HG03439 (cell line): Measurements from ENCODE around the gene LRG1.
"Not testable (repeated sequence)": the region's sequence is repeated elsewhere in the genome, so short reads cannot be mapped to it uniquely, and the experiment has no call there.

Source experiments
- ATAC-seq: cut with Tn5 transposase; IDR thresholded peaks from one replicate; pipeline ENCODE4 v1.9.1; 2021; ENCODE audit warnings: mild to moderate bottlenecking, moderate library complexity; ENCODE audit not compliant: unreplicated experiment

LRG1 gene

GRCh38 chr19:4553092-4553695, 13.4 kb upstream of the LRG1 start:
- no peak for ATAC-seq

DNA sequence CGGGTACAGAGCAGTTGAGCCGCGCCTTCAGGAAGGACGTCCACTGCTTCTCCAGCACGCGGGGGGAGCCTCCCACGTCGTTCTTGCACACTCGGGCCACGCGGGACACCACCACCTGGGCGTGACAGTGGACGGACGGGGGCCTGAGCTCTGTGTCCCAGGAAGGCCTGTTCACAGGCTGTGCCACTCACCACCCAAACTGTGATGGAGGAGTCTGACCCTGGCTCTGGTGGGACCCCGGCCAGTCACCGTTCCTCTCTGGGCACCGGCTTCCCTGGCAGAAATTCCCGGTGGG, 12.6 kb upstream of the LRG1 start:
- no peak for ATAC-seq

DNA sequence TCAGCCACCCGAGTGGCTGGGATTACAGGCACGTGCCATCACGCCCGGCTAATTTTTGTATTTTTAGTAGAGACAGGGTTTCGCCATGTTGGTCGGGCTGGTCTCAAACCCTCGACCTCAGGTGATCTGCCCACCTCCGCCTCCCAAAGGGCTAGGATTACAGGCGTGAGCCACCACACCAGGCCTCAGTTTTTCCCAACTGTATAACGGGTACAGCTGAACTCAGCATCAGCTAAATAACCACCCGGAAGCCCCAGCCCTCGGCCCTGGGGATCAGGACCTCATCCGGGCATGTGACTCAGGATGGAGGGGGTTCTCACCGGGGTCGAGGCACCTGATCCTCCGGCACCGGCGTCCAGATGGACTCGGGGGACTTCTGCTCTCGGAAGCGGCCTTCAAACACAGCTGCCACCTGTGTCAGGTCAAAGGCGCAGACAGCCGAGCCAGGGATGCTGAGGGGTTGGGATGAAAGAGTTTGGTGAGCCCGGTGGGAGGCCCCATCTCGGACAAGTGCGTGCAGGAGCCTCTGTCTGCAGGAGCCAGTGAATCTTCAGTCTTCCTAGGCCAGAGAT, 10.7 kb upstream of the LRG1 start:
- ATAC-seq: no peak

DNA sequence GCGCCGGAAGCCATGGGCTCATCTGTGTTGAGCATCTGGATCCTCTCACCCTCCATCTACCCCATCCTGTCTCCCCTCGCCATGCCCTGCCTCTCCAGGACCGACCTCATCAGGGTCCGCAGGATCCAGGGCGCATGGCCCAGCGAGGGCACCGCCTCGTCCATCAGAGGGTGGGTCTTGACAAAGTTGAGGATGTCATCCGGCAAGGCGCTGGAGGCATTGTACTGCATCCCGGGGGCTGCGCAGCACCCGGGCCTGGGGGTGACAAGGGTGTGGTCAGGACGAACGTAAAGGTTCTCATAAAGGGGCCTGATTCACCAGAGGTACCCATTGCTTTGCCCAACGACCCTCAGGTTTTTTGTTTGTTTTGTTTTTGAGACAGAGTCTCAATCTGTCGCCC, 10.2 kb upstream of the LRG1 start:
- no peak for ATAC-seq

DNA sequence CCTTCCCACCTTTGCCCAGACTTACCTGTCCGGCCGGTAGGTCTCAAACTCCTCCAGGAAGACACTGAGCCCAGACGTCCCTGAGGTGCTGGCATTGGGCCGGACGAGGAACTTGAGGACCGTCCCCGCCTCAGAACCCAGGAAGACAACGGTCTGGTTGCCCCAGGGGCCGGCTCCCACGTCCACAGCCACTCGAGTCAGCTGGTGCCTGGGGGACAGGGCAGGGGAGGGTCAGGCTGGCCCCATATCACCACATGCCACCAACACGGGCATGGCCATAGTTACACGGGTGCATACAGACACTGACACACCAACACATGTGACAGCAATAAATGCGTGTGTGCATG, 8.4 kb upstream of the LRG1 start:
- no peak for ATAC-seq

DNA sequence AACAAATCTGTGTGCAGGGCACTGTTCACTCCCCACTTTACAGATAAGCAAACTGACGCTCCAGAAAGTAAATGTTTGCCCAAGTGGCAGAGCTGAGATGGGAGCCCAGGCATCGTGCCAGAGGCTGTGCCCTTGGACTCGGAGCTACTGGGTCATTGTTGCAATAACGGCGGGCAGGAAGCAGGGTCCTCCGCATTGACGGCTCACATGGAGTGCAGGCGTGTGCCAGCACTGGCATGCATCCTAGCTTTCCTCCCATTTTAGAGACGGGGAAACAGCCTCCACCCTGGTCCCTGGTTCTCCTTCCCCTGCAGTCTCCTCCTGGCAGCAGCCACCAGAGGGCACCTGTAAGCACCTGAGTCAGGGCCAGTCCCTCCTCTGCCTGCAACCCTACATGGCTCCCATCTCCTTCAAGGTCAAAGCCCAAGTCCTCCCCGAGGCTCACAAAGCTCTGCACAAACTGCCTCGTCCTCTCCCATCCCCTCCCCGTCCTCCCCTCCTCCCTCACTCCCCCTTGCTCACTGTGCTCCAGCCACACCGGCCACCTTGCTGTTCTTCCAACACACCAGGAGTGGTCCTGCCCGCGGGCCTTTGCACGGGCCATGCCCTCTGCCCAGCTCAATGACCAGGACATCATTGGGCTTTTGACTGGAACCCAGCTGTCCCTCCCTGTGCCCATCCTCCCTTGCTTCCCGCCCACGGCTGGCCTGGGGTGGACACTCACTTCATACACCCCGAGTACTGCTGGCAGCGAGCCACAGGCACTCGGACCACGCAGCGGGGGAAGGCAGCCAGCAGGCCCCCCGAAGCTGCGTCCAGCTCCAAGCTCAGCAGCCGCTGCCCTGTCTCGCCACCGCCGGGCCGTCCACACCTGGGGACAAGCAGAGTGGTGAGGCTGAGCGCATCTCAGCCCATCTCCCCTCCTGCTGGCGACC, 7.7 kb upstream of the LRG1 start:
- no peak for ATAC-seq

GRCh38 chr19:4543842-4544647, 4.2 kb upstream of the LRG1 start:
- no peak for ATAC-seq

GRCh38 chr19:4542896-4543841, 3.3 kb upstream of the LRG1 start:
- ATAC-seq: no peak

GRCh38 chr19:4541806-4542145, 1.9 kb upstream of the LRG1 start:
- not testable (repeated sequence) for ATAC-seq

- no peak for ATAC-seq
Measured at GRCh38 chr19:4541114-4541805, 1.4 kb upstream of the LRG1 start.

DNA sequence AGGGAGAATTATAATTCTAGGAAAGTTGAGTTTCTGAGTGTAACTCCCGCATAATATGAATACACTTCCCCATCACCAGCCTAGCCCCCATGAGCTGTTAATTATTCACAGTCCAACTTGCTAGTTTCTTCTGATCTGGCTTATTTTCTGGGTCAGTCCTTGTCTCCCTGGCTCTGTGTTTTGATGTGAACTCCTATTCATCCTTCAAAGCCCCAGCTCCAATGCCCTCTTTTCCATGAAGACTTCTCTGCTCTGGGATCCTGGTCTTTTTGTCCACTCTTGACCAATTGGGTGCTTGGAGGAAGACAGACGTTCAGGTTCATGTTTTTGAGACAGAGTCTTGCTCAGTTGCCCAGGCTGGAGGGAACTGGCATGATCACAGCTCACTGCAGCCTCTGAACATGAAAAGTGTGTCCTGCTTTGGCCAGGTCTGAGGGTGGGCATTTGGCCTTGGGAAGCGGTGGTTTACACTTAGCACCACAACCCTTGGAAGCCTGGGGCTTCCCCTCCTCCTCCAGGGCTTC, 605 bp downstream of the LRG1 start:
- no peak for ATAC-seq

DNA sequence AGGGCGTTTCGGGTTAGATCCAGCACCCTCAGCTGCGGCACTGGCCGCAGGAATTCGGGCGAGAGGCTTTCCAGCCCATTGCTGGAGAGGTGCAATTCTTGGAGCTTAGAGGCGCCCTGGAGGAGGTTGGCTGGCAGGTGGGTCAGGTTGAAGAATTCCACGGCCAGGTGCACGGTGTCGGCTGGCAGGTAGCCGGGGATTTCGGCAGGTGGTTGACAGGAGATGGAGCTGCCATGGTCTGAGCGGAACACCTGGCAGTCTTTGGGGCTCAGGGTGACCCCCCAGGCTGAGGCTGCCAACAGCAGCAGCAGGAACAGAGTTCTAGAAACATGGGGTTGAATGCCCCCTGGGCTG, 1.3 kb downstream of the LRG1 start:
- ATAC-seq: no peak

DNA sequence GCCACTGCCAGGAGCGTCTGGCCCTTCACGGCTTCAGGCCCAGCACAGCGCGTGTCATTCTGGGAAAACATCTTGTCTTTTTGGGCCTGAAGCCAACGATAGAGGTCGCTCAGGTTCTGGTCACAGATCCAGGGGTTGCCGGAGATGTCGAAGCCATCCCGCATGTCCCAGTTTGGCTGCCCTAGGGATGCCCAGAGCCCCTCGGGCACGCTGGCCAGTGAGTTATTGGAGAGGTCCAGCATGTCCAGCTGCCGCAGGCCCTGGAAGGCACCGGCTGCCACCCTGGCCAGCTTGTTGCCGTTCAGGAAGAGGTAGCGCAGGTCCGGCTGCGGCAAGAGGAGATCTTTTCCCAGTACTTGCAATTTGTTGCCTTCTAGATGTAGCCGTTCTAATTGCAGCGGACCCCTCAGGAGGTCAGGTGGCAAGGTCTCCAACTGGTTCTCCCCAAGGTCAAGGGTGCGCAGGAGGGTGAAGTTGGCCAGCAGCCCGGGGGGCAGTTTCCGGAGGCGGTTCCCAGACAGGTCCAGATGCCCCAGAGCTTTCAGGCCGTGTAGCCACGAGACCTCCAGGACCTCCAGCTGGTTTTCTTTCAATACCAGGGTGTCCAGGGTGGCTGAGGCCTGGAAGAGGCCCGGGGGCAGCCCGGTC, 1.8 kb downstream of the LRG1 start:
- ATAC-seq: no peak

GRCh38 chr19:4536798-4537197, 3.0 kb downstream of the LRG1 start:
- ATAC-seq: no peak

DNA sequence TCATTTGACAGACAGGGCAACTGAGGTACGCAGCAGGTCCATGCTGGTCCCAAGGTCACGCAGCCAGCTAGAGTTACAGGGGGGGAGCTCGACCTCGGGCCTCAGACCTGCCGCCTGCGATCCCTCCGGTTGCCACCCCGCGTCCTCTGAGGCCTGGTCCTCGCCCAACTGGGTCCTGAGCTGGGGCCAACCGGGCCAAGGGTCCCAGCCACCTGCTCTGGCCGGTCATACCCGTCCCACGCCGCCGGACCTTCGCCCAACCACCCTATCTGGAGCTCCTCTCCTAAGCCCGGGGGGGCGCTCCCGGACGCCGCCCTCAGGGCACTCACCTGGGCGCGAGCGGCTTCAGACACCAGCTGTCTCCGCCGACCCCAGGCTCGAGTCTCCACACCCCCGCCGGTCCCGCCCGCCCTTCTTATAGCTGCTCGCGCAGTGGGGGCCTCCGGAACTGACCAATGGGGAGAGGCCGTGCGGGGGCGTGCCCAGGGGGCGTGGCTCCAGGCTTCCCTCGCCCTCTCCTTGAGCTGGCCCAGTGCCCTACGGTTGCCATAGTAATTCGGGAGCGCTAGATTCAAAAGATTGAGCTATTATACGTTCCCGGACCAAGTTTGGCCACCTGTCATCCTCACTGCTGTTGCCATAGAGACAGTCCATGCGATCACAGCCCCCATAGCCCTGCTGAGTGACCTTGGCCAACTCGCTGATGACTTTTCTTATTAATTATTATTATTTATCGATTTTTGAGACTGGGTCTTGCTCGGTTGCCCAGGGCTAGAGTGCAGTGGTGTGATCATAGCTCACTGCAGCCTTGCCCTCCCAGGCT, 4.8 kb downstream of the LRG1 start, which contains the start of gene PLIN5:
PLIN5 (minus strand) TSS at position 389 of the 823 bp plus-strand sequence. CDS start 1,150 bp downstream, outside the sequence.
- ATAC-seq: no peak

DNA sequence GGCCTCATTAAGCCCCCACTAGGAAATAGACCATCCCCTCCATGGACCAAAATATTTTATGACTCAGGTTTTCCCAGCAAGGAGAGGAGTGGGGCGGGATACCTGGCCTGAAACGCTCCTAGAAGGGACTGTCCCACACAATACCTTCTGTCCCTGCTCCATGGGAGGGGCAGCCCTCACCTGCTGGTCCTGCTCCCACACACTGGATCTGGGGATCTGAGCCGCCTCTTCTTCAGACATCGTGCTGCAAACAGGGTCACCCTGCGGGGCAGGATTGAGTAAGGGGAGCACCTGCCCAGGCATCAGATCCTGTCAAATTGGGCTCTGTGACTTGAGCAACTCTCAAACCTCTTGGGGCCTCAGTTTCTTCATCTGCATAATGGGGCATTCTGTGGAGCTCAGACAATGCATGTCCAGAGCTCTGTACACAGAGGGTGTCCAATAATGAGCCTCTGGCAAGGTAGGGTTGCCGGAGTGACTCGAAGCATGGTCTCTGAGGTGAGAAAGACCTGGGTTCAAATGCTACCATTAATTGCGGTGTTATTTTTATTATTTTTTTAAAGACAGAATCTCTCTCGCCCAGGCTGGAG, 5.9 kb downstream of the LRG1 start:
- ATAC-seq: no peak

DNA sequence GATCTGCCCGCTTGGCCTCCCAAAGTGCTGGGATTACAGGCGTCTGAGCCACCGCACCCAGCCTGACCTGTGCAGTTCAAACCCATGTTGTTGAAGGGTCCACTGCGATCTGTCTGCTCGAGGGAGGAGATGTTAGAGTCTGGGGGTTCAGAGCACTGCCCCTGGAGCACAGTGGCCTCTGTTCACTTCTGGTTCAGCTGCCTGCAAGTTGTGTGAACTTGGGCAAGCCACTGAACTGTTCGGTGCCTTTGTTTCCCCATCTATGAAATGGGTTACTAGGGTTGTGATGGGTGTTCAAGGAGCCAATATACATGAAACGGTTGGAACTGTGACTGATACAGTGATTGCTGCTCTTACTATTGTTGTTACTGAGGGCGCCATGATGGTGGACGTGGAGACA, 6.5 kb downstream of the LRG1 start:
- no peak for ATAC-seq

GRCh38 chr19:4531562-4532165, 8.2 kb downstream of the LRG1 start:
- ATAC-seq: no peak
